Measurements from ENCODE around the gene TSPAN1. TPM values are rescaled to one million over a fixed set of nuclear protein-coding genes. Genes with fewer than 3 reads are reported as not detected.

TSPAN1 gene, protein sequence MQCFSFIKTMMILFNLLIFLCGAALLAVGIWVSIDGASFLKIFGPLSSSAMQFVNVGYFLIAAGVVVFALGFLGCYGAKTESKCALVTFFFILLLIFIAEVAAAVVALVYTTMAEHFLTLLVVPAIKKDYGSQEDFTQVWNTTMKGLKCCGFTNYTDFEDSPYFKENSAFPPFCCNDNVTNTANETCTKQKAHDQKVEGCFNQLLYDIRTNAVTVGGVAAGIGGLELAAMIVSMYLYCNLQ
- total RNA-seq (2022) (46.2 and 94.8 TPM in 2 replicates), Bru-seq, nascent RNA (percentile 50 among the genes with signal in this experiment), BruChase-seq, experiment 1, labeled RNA remaining after a 6-hour chase (percentile 53 among the genes with signal in this experiment), BruChase-seq, experiment 2, labeled RNA remaining after a 2-hour chase (percentile 44 among the genes with signal in this experiment)
- long read RNA-seq, partial matches to known transcripts = 177 of 207 reads
- long read RNA-seq, other reads (novel, unspliced or antisense) = 30 of 207 reads

GRCh38 chr1:46174448-46175231, at the start of gene TSPAN1:
Gene TSPAN1 (plus strand): TSS chr1:46175087. CDS start chr1:46181108, 6,021 bp downstream.
- Mint-ChIP-seq H3K4me3 (ENCODE audit: low read depth, unreplicated experiment) (no peak within 1 kb of the TSS), H3K36me3 (ENCODE audit: insufficient read depth, unreplicated experiment) (peaks cover 25% of the 10 kb centered on the region), H3K27me3 (ENCODE audit: unreplicated experiment) (no peaks in the 10 kb centered on the region), H3K27ac (ENCODE audit: unreplicated experiment) (no peak within 1 kb of the TSS), H3K9me3 (ENCODE audit: low read depth, unreplicated experiment) (no peaks in the 10 kb centered on the region), H3K4me1 (ENCODE audit: low read depth, unreplicated experiment) (no peaks in the 10 kb centered on the region)
- no peak for DNase-seq
- no TSS peak for BruUV-seq (replicated peaks)
- intact Hi-C loops (cut with micrococcal nuclease; ENCODE audit: unreplicated experiment) = no loop called here
- TF ChIP-seq, protein P1, sequence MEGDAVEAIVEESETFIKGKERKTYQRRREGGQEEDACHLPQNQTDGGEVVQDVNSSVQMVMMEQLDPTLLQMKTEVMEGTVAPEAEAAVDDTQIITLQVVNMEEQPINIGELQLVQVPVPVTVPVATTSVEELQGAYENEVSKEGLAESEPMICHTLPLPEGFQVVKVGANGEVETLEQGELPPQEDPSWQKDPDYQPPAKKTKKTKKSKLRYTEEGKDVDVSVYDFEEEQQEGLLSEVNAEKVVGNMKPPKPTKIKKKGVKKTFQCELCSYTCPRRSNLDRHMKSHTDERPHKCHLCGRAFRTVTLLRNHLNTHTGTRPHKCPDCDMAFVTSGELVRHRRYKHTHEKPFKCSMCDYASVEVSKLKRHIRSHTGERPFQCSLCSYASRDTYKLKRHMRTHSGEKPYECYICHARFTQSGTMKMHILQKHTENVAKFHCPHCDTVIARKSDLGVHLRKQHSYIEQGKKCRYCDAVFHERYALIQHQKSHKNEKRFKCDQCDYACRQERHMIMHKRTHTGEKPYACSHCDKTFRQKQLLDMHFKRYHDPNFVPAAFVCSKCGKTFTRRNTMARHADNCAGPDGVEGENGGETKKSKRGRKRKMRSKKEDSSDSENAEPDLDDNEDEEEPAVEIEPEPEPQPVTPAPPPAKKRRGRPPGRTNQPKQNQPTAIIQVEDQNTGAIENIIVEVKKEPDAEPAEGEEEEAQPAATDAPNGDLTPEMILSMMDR (IDR thresholded peaks at IDR 0.05; ENCODE audit: unreplicated experiment) = no peak
- CTCF ChIA-PET = no interaction called here

GRCh38 chr1:46128344-46128743, 46.5 kb upstream of the TSPAN1 start:
- H3K4me3 Mint-ChIP-seq (ENCODE audit: low read depth, unreplicated experiment) = no peak overlapping the region
- H3K27ac Mint-ChIP-seq (ENCODE audit: unreplicated experiment) = no peak overlapping the region
- no peak for DNase-seq

GRCh38 chr1:46130121-46130520, 44.8 kb upstream of the TSPAN1 start:
- CTCF ChIA-PET = no interaction called here
- BruUV-seq (replicated peaks) = no TSS peak
- Mint-ChIP-seq H3K27me3 (ENCODE audit: unreplicated experiment) (no peaks in the 10 kb centered on the region), H3K27ac (ENCODE audit: unreplicated experiment) (no peak overlapping the region), H3K4me1 (ENCODE audit: low read depth, unreplicated experiment) (peaks cover 37% of the 10 kb centered on the region), H3K4me3 (ENCODE audit: low read depth, unreplicated experiment) (peak overlapping the region; percentile 86), H3K9me3 (ENCODE audit: low read depth, unreplicated experiment) (no peaks in the 10 kb centered on the region), H3K36me3 (ENCODE audit: insufficient read depth, unreplicated experiment) (peaks cover 46% of the 10 kb centered on the region)
- TF ChIP-seq, protein P1 (IDR thresholded peaks at IDR 0.05; ENCODE audit: unreplicated experiment) = no peak
- DNase-seq = no peak
- intact Hi-C loops (cut with micrococcal nuclease; ENCODE audit: unreplicated experiment) = loop anchor here (2.0 to 5.0 kb wide), 2 partner anchors 49 to 93 kb away; no protein-coding TSS in a partner anchor

More at GRCh38 chr1:46128344-46128743, 46.5 kb upstream of the TSPAN1 start:
- H3K4me1 Mint-ChIP-seq (ENCODE audit: low read depth, unreplicated experiment) = peaks cover 21% of the 10 kb centered on the region
- CTCF ChIA-PET = interaction anchor here (0.7 kb wide), 1 partner anchor 117 kb away, joined by 4 read pairs; no protein-coding TSS in a partner anchor
- TF ChIP-seq, protein P1 (IDR thresholded peaks at IDR 0.05; ENCODE audit: unreplicated experiment) = no peak
- intact Hi-C loops (cut with micrococcal nuclease; ENCODE audit: unreplicated experiment) = no loop called here
- no TSS peak for BruUV-seq (replicated peaks)
- no peaks in the 10 kb centered on the region for H3K27me3 Mint-ChIP-seq (ENCODE audit: unreplicated experiment)
- H3K36me3 Mint-ChIP-seq (ENCODE audit: insufficient read depth, unreplicated experiment) = peaks cover 30% of the 10 kb centered on the region
- H3K9me3 Mint-ChIP-seq (ENCODE audit: low read depth, unreplicated experiment) = no peaks in the 10 kb centered on the region

- Mint-ChIP-seq H3K4me1 (ENCODE audit: low read depth, unreplicated experiment) (peaks cover 42% of the 10 kb centered on the region), H3K36me3 (ENCODE audit: insufficient read depth, unreplicated experiment) (peaks cover 48% of the 10 kb centered on the region), H3K9me3 (ENCODE audit: low read depth, unreplicated experiment) (no peaks in the 10 kb centered on the region), H3K4me3 (ENCODE audit: low read depth, unreplicated experiment) (peak overlapping the region; percentile 86), H3K27me3 (ENCODE audit: unreplicated experiment) (no peaks in the 10 kb centered on the region), H3K27ac (ENCODE audit: unreplicated experiment) (no peak overlapping the region)
- no peak for DNase-seq
- CTCF ChIA-PET = no interaction called here
- TF ChIP-seq, protein P1 (IDR thresholded peaks at IDR 0.05; ENCODE audit: unreplicated experiment) = no peak
- intact Hi-C loops (cut with micrococcal nuclease; ENCODE audit: unreplicated experiment) = loop anchor here (2.0 to 5.0 kb wide), 2 partner anchors 48 to 93 kb away; no protein-coding TSS in a partner anchor
- no TSS peak for BruUV-seq (replicated peaks)
These were observed 44.3 kb upstream of the TSPAN1 start for GRCh38 chr1:46130606-46131005.

Measured in Calu3 (cell line).